GM18907 (cell line): ENCODE measurements around the gene PRR23A.

ENCODE experiments used
- ATAC-seq: cut with Tn5 transposase; IDR thresholded peaks from one replicate; pipeline ENCODE4 v1.9.1; 2021; ENCODE audit warnings: mild to moderate bottlenecking, moderate library complexity; ENCODE audit not compliant: unreplicated experiment

The PRR23A gene

DNA sequence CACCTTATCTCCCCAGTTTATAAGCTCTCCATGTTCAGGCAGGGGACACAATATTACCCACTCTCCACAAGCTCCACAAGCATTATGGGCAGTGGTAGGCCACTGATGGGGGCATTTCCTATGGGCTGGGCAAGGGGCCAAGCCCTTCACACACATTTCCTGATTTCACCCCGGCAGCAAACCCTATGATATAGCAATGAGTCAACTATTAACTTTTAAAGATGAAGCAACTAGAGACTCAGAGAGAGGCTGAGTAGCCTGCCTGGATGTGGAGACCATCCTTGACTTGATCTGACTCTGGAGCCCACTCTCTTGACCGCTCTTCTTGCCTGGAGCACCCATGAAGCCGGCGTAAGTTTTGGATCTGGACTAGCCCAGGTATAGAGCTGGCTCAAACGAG, 31.6 kb downstream of the PRR23A start:
- no peak for ATAC-seq

DNA sequence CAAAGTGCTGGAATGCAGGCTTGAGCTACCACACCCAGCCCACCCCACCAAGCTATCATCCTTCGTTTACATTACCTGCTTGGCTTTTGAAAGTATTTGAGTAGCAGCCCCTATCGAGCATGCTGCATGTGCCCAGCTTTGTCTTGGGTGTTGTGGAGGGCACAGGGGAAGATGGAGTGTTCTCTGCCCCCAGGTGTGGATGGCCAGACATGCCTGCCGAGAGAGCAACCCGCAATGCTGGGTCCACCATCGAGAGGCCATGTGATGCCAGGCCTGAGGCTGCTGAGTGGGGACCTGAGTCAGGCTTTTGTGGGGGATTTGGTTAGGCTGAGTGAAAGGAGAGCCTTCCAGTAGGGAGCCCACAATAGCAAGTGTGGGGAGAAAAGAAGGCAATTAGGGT, 33.1 kb downstream of the PRR23A start:
- no peak for ATAC-seq

DNA sequence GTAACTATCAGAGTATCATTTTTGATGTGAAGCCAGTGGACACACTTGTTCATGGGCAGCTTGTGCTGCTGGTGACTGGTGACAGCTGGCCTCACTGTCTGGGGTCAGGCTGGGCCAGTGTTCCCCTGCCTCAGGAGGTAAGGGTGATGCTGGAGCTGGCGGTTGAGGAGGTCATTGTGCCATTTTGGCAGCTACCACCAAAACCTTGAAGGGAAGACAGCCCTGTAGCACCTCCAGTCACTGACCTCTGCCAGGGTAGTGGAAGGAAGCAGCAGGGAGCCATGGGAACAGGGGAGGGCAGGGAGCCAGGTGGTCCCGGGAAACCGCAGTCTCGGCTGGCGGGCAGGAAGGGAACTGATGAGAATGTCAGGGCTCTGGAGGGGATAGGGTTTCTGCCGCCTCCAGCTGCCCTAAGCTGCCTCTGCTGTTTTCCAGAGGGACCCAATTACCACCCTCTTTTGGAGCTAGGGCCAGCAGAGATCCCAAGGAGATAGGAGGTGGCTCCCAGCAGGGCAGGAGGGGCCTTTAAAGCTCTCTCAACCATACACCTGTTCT, 34.2 kb downstream of the PRR23A start:
- ATAC-seq = no peak

DNA sequence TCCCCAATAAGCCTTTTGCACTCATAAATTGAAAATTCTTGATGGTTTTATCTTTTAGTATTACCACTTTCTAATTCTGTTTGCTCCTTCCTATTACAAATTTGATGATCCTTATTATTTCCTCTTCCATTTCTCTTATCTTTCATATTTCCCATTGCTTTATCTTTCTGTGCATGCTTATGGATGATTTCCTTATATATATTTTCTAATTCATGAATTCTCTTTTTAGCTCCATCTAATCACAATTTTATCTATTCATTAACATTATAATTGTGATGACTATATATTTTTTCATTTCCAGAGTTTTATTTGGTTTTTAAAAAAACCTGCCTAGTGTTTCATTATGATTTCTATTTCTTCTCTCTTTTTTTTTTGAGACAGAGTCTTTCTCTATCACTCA, 41.1 kb downstream of the PRR23A start:
- ATAC-seq = no peak

DNA sequence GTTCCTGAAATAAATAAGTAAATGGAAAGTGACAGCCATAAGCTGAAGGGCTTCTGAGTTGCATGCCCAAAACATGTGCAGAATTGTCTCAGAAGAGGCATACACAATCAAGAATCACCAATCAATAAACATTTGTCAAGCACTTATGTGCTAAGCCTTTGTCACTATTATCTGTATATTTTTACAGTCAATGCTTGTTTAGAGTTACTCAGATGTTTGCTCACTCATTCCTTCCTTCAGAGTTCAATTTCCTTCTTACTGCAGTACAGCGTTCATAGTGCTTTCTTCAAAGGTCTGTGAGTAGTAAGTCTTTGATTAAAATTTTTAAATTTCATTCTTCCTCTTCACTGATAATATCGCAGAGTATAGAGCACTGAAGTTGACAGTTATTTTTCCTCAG, 41.8 kb downstream of the PRR23A start:
- no peak for ATAC-seq

DNA sequence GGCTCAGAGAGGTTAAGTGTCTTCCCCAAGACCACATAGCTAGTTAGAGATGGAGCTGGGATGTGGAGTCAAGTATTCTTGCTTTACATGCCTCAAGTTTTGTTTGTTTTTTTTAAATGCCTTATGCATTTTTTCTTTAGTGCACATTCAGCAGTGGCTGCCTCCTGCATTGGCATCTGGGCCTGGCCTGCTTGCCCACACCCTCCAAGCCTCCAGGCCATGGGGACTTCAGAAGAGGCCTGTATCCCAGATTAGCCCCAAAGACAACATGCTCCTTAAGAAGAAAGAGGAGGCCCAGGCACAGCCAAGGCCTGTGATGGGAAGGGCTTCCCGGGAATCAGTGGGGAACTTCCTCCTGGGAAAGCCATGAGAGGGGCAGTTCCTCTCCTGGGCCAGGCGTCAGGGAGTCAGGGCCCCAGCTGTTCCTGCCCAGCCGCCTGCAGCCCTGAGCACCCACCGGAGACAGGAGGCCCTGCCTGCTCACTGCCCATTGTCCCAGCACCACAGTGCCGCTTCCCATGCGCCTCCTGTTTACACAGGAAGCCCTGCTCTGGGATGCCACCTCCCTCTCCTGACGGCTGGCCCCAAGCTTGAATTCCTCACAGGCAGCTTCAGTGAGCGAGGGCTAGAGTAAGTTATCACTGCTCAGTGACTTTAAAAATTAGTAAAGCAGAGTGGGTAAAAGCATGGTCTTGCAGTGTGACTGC, 43.1 kb downstream of the PRR23A start:
- no peak for ATAC-seq

DNA sequence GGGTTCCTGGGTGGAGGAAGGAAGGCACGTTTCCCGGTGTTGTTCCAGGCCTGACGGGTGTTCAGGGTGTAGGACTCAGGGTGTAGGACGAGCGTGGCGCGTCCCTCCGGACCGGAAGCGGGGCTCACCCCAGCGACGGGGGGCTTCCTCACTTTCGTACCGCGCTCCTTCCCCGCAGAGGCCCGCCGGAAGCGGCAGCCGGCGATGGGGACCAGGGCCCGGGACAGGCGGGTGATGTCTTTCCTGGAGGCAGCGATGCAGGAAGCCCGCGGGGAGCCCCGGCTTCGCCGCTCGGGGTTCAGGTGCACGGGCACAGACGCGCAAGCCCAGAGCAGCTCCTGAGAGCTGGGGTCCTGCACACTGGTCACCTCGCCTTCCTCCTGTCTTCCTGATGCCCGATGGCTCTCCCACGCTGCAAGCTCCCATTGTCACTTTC, 45.6 kb downstream of the PRR23A start:
- ATAC-seq = no peak
